Ascending aorta (tissue), 2 donors: ENCODE data around the gene PRIMA1. TPM values are rescaled to one million over a fixed set of nuclear protein-coding genes. Genes with fewer than 3 reads are reported as not detected.

Source experiments
- DNase-seq, 2 donors: peaks; one replicate each; pipeline ENCODE4 v3.0.0-alpha.2; 2019; ENCODE audit warnings: low spot score in 2 of 2
- H3K27ac ChIP-seq, 2 donors: fragments of 200-600 bp; sonication (generic); one replicate each; pipeline ENCODE4 v1.5.1; 2016 to 2017; ENCODE audit warnings: mild to moderate bottlenecking in 1 of 2
- H3K27me3 ChIP-seq: fragments of 200-600 bp; sonication (generic); one replicate; pipeline ENCODE4 v1.5.1; 2017
- H3K36me3 ChIP-seq, 2 donors: fragments of 200-600 bp; sonication (generic); one replicate each; pipeline ENCODE4 v1.5.1; 2016
- H3K4me1 ChIP-seq, 2 donors: fragments of 200-600 bp; sonication (generic); one replicate each; pipeline ENCODE4 v1.5.1; 2016 to 2017; ENCODE audit warnings: mild to moderate bottlenecking in 1 of 2
- H3K4me3 ChIP-seq, 2 donors: fragments of 200-600 bp; sonication (generic); one replicate each; pipeline ENCODE4 v1.5.1; 2016 to 2017; ENCODE audit warnings: mild to moderate bottlenecking in 1 of 2
- H3K9me3 ChIP-seq, 2 donors: fragments of 200-600 bp; sonication (generic); one replicate each; pipeline ENCODE4 v1.5.1; 2016
- CTCF ChIP-seq, 3 experiments: fragments of 200-600 bp in 2 of 3; fragments of 450-650 bp in 1 of 3; sonication (generic) in 2 of 3; IDR thresholded peaks; one replicate each; pipeline ENCODE4 v1.5.1; 2016 to 2019; ENCODE audit warnings: antibody characterized with exemption in 3 of 3, mild to moderate bottlenecking in 1 of 3, moderate library complexity in 1 of 3
- intact Hi-C: fragments of 100-400 bp; cut with DNase I; formaldehyde crosslinking; loops from one replicate; pipeline ENCODE4 v1.15.1; 2023
- total RNA-seq: library from RNA; depleted of rRNA; stranded (reverse); fragments of >200 nt; gene quantifications from one replicate; pipeline ENCODE4 v1.1.0, GENCODE V29; 2016

PRIMA1 gene
- total RNA-seq, 1 donor from 2014 or later: 9.4 TPM

GRCh38 chr14:93720076-93720815 lies 68.0 kb downstream of the PRIMA1 start:
- Histone ChIP-seq H3K27me3 (no peaks in the 10 kb centered on the region), H3K4me3 (no peak overlapping the region), H3K4me1 (no peaks in the 10 kb centered on the region), H3K9me3 (no peaks in the 10 kb centered on the region), H3K27ac (no peak overlapping the region), H3K36me3 (peaks cover 0 to 6% of the 10 kb centered on the region in 2 donors)
- intact Hi-C loops: no loop called here
- peak in 1 of 2 donors; percentile 59 for DNase-seq
- TF ChIP-seq CTCF (IDR thresholded peaks at IDR 0.05): no peak

GRCh38 chr14:93719256-93719655 lies 69.0 kb downstream of the PRIMA1 start:
- Histone ChIP-seq H3K9me3 (no peaks in the 10 kb centered on the region), H3K27me3 (no peaks in the 10 kb centered on the region), H3K4me1 (no peaks in the 10 kb centered on the region), H3K27ac (no peak overlapping the region), H3K36me3 (peaks cover 0 to 6% of the 10 kb centered on the region in 2 donors), H3K4me3 (no peak overlapping the region)
- no peak for TF ChIP-seq CTCF (IDR thresholded peaks at IDR 0.05)
- intact Hi-C loops: no loop called here
- peak in 1 of 2 donors; percentile 46 for DNase-seq

- Histone ChIP-seq H3K36me3 (peaks cover 0 to 6% of the 10 kb centered on the region in 2 donors), H3K27me3 (no peaks in the 10 kb centered on the region), H3K9me3 (no peaks in the 10 kb centered on the region), H3K4me3 (no peak overlapping the region), H3K27ac (no peak overlapping the region), H3K4me1 (no peaks in the 10 kb centered on the region)
- DNase-seq: peak in 1 of 2 donors; percentile 42
- no peak for TF ChIP-seq CTCF (IDR thresholded peaks at IDR 0.05)
- intact Hi-C loops: no loop called here
Measured at GRCh38 chr14:93717668-93718320, 70.5 kb downstream of the PRIMA1 start.

- H3K4me1 ChIP-seq: no peaks in the 10 kb centered on the region
- peak in 1 of 2 donors; percentile 41 for DNase-seq
- no peak for TF ChIP-seq CTCF (IDR thresholded peaks at IDR 0.05)
- no peak overlapping the region for H3K27ac ChIP-seq
- H3K36me3 ChIP-seq: peaks cover 0 to 6% of the 10 kb centered on the region in 2 donors
- no peaks in the 10 kb centered on the region for H3K9me3 ChIP-seq
- no peak overlapping the region for H3K4me3 ChIP-seq
- intact Hi-C loops: no loop called here
- no peaks in the 10 kb centered on the region for H3K27me3 ChIP-seq
Measured at GRCh38 chr14:93716746-93717667, 71.3 kb downstream of the PRIMA1 start.

- intact Hi-C loops: no loop called here
- H3K27me3 ChIP-seq: no peaks in the 10 kb centered on the region
- H3K9me3 ChIP-seq: no peaks in the 10 kb centered on the region
- no peak overlapping the region for H3K4me3 ChIP-seq
- no peak for DNase-seq
- no peak overlapping the region for H3K27ac ChIP-seq
- TF ChIP-seq CTCF (IDR thresholded peaks at IDR 0.05): no peak
- H3K4me1 ChIP-seq: no peaks in the 10 kb centered on the region
- H3K36me3 ChIP-seq: peaks cover 0 to 4% of the 10 kb centered on the region in 2 donors
Measured at GRCh38 chr14:93716002-93716745, 72.1 kb downstream of the PRIMA1 start.
